ENCODE data around the gene GRAP2. TPM values are rescaled to one million over a fixed set of nuclear protein-coding genes. Genes with fewer than 3 reads are reported as not detected.
A peak's percentile ranks its signal among the peaks of the same experiment; 100 is the strongest.

GRAP2 gene
- total RNA-seq, 4 donors from 2014 or later: 0.97 to 2.0 TPM; not detected in 2

- peak in 1 of 2 donors; percentile 26 for DNase-seq
- no peaks in the 10 kb centered on the region for H3K36me3 ChIP-seq
- H3K4me1 ChIP-seq: no peaks in the 10 kb centered on the region
- no peak overlapping the region for H3K4me3 ChIP-seq
- H3K27me3 ChIP-seq: no peaks in the 10 kb centered on the region
- TF ChIP-seq POLR2A (IDR thresholded peaks at IDR 0.05): no peak
- TF ChIP-seq, protein P1, sequence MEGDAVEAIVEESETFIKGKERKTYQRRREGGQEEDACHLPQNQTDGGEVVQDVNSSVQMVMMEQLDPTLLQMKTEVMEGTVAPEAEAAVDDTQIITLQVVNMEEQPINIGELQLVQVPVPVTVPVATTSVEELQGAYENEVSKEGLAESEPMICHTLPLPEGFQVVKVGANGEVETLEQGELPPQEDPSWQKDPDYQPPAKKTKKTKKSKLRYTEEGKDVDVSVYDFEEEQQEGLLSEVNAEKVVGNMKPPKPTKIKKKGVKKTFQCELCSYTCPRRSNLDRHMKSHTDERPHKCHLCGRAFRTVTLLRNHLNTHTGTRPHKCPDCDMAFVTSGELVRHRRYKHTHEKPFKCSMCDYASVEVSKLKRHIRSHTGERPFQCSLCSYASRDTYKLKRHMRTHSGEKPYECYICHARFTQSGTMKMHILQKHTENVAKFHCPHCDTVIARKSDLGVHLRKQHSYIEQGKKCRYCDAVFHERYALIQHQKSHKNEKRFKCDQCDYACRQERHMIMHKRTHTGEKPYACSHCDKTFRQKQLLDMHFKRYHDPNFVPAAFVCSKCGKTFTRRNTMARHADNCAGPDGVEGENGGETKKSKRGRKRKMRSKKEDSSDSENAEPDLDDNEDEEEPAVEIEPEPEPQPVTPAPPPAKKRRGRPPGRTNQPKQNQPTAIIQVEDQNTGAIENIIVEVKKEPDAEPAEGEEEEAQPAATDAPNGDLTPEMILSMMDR (IDR thresholded peaks at IDR 0.05): no peak
- H3K9me3 ChIP-seq: no peaks in the 10 kb centered on the region
- intact Hi-C loops (cut with DNase I; ENCODE audit: low total_unique reads): no loop called here
- no peak overlapping the region for H3K27ac ChIP-seq
Observed at GRCh38 chr22:39967996-39968972, 67.4 kb downstream of the GRAP2 start.

DNA sequence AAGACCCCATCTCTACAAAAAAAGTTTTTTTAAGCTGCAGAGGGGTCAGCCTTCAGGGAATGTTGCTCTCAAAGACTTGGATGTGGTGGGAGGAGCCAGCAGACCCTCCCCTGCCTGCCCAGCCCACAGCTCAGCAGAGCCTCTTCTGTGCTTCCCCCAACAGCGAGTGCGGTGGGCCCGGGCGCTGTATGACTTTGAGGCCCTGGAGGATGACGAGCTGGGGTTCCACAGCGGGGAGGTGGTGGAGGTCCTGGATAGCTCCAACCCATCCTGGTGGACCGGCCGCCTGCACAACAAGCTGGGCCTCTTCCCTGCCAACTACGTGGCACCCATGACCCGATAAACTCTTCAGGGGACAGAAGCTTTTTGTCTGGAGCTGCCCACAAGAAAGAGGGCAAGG, 69.9 kb downstream of the GRAP2 start:
- no peak for TF ChIP-seq POLR2A (IDR thresholded peaks at IDR 0.05)
- TF ChIP-seq, protein P1 (IDR thresholded peaks at IDR 0.05): no peak
- Histone ChIP-seq H3K27ac (no peak overlapping the region), H3K4me3 (no peak overlapping the region), H3K36me3 (no peaks in the 10 kb centered on the region), H3K9me3 (no peaks in the 10 kb centered on the region), H3K27me3 (no peaks in the 10 kb centered on the region), H3K4me1 (no peaks in the 10 kb centered on the region)
- intact Hi-C loops (cut with DNase I; ENCODE audit: low total_unique reads): no loop called here
- DNase-seq: no peak

DNA sequence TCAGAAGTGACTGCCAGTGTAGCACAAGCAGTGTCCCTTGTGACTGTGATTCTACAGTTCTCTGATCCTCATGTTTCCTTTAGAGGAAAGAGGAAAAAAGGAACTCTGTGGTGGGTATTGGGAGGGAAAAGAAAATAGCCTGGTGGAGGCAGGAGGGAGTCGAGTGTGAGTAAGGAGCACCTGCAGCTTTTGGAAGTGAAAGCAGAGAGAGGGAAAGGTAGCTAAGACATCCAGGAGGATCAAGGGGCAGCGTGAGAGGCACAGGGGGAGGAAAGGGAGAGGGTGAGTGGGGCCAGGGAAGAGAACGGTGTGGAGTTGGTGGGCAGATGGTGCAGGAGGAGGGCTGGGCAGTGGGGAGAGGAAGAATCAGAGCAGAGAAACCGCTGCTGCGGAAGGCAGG, 71.8 kb downstream of the GRAP2 start:
- Histone ChIP-seq H3K4me1 (no peaks in the 10 kb centered on the region), H3K27ac (no peak overlapping the region), H3K4me3 (no peak overlapping the region), H3K9me3 (no peaks in the 10 kb centered on the region), H3K36me3 (no peaks in the 10 kb centered on the region), H3K27me3 (no peaks in the 10 kb centered on the region)
- TF ChIP-seq, protein P1 (IDR thresholded peaks at IDR 0.05): no peak
- no peak for TF ChIP-seq POLR2A (IDR thresholded peaks at IDR 0.05)
- DNase-seq: no peak
- intact Hi-C loops (cut with DNase I; ENCODE audit: low total_unique reads): no loop called here

- intact Hi-C loops (cut with DNase I; ENCODE audit: low total_unique reads): no loop called here
- DNase-seq: no peak
- no peaks in the 10 kb centered on the region for H3K4me1 ChIP-seq
- no peaks in the 10 kb centered on the region for H3K36me3 ChIP-seq
- H3K4me3 ChIP-seq: no peak overlapping the region
- no peaks in the 10 kb centered on the region for H3K27me3 ChIP-seq
- H3K27ac ChIP-seq: no peak overlapping the region
- H3K9me3 ChIP-seq: no peaks in the 10 kb centered on the region
- TF ChIP-seq, protein P1 (IDR thresholded peaks at IDR 0.05): no peak
- no peak for TF ChIP-seq POLR2A (IDR thresholded peaks at IDR 0.05)
Observed at GRCh38 chr22:39973656-39974055, 72.8 kb downstream of the GRAP2 start.

- Histone ChIP-seq H3K36me3 (no peaks in the 10 kb centered on the region), H3K27me3 (no peaks in the 10 kb centered on the region), H3K27ac (no peak overlapping the region), H3K4me3 (no peak overlapping the region), H3K9me3 (no peaks in the 10 kb centered on the region), H3K4me1 (no peaks in the 10 kb centered on the region)
- intact Hi-C loops (cut with DNase I; ENCODE audit: low total_unique reads): no loop called here
- no peak for TF ChIP-seq POLR2A (IDR thresholded peaks at IDR 0.05)
- TF ChIP-seq, protein P1 (IDR thresholded peaks at IDR 0.05): no peak
- DNase-seq: no peak
Observed at GRCh38 chr22:39974065-39974464, 73.2 kb downstream of the GRAP2 start.

Data from uterus (tissue), 4 donors.